ENCODE data around the gene UNC93A.
"Not testable (repeated sequence)": the region's sequence is repeated elsewhere in the genome, so short reads cannot be mapped to it uniquely, and the experiment has no call there.

The UNC93A gene

GRCh38 chr6:167290786-167291622 lies at the start of gene UNC93A:
Gene UNC93A (plus strand): TSS chr6:167291315. CDS start chr6:167291490, 175 bp downstream.
- DNase-seq: no peak

- DNase-seq: not testable (repeated sequence)
Measured at GRCh38 chr6:167241321-167242134, 49.6 kb upstream of the UNC93A start.

DNA sequence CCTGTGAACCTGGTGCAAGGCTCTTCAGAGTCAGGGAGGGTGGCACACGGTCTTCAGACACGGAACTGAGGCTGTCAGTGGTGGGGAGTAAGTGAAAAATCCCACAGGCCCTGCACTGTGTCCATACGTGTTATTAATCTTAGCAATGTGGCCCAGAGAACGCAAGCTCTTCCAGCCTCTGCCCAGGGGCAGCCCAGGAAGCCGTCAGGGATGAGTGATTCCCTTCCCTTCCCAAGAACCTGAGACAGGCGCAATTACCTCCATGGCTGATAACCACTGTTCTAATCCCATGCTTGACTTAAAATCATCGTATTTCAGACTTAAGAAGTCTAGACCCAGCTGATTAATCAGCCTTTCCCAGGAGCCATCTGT lies 49.0 kb upstream of the UNC93A start:
- not testable (repeated sequence) for DNase-seq

- not testable (repeated sequence) for DNase-seq
Measured at GRCh38 chr6:167242511-167243051, 48.5 kb upstream of the UNC93A start.

GRCh38 chr6:167244064-167244960 lies 46.8 kb upstream of the UNC93A start:
- no peak for DNase-seq

DNA sequence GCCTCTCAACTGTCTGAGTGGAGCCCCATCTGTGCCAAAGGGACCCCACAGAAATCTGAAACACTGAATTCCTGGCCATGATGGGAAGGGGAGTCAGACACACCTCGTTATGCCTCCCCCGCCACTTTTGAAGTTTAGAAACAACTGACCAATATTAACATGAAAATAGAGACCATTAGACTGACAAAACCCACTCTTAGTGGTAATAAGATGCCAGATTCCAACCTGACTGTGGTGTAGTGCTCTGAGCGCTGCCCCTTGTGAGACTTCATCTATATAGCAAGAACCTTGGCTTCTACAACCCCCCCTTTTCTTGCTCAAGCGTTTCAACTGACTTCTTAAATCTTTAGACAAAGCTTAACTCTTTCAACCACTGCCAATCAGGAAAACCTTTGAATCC lies 46.1 kb upstream of the UNC93A start:
- DNase-seq: no peak

- no peak for DNase-seq
Measured at GRCh38 chr6:167245591-167245990, 45.5 kb upstream of the UNC93A start.

- no peak for DNase-seq
Measured at GRCh38 chr6:167247814-167248595, 43.1 kb upstream of the UNC93A start.

DNA sequence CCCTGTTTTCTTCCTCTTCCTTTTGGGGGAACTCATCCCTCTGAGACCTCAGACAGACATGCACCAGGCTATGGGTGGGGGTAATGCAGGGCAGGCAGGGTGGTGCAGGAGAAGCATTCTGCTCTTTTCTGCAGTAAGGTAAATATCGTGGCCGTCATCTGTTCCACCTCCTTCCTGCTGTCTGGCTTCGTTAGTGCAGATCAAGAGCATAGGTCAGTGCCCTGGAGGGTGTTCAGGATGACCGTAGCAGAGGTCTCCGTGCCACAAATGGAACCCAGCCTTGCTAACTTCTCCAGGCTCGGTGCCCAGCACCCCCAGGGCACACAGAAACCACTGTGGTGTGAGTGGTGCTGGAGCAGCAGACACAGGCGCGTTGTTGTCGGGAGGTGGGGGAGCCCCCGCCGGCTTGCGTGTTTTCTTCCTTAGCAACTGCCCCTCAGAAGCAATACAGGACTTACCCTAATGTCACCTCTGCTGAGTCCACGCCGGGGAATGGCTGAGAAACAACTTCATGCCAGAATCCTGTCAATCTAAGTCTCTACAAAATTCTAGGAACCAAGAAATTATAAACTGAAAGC lies 42.1 kb upstream of the UNC93A start:
- not testable (repeated sequence) for DNase-seq

DNA sequence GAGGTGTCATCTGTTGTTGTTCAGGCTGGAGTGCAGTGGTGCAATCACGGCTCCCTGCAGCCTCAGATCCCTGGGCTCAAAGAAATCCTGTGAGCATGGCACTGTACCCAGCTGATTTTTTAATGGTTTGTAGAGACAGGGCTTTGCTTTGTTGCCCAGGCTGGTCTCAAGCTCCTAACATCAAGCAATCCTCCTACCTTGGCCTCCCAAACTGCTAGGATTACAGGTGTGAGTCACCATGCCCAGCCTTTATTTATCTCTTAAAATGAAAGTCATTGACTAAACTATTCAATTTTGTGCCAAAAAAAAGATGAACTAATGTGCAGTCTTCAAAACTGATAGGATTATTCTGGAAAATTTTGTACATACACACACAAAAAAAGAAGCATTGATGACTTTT lies 38.8 kb upstream of the UNC93A start:
- no peak for DNase-seq

DNA sequence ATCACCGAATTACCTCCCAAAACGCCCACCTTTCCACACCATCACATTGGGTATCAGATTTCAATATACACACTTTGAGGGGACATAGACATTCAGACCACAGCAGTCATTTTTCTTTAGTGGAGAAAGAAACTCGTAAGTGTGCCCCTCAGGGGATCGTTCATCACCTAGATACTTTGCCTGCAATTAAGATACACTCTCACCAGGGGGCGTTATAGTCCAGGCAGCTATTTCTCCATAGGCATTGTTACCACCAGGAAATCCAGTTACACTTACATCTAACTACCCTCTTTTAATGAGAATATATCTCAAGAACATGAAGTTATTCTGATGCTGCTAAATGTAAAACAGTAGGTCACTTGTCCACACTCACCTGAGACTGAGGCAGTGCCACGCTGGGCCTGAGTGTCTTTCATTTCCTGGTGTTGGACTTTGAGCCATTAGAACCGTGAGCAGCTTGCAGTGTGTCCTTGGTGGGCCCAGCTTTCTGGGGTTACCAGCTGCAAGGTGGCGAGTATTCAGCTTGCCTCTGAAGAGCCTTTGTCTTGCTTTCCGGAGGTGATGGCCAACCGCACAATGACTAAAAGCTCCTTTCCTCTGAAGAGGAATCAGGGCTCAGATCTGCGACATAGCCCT lies 35.1 kb upstream of the UNC93A start:
- DNase-seq: no peak

- no peak for DNase-seq
Measured at GRCh38 chr6:167258646-167259045, 32.5 kb upstream of the UNC93A start.

GRCh38 chr6:167266057-167266829 lies 24.9 kb upstream of the UNC93A start:
- DNase-seq: not testable (repeated sequence)

GRCh38 chr6:167266830-167267555 lies 24.1 kb upstream of the UNC93A start:
- no peak for DNase-seq

DNA sequence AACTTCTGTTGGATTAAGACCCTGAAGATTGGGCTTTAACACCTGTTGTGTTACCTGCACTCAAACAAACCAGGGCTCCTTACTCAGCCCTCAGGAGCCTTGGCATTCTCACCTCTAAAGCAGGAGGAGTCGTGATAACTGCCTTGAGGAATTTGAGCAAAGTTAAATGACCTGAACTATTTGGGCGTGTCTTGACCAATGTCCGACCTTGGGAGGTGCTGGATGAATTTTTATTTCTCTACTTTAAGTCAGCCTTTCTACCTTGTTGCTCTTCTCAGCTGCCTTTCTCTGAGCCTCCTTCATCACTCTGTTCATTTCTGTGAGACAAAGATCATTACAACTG lies 23.6 kb upstream of the UNC93A start:
- not testable (repeated sequence) for DNase-seq

DNA sequence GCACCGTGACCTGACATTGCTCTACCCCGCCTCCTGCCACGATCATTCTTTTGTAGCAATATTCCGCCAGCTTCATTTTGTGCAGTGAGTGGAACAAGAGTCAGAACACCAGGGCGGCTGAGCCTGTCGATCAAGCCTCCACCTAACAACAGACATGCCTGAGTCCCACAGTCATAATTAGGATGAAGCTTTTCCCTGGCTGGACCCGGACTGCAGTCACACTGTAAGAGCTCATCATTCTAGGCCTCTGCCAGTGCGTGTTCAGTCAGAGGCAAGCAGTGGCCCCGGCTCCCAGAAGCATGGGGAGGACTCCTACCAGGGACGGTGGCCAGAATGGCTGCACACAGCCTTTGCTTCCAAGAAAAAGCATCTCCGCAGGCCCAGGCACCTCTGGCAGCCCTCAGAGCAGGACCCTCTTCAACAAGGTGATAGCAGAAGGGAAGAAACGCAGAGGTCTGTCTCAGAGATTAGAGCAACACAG lies 23.2 kb upstream of the UNC93A start:
- DNase-seq: no peak

- no peak for DNase-seq
Measured at GRCh38 chr6:167268683-167269280, 22.3 kb upstream of the UNC93A start.

- no peak for DNase-seq
Measured at GRCh38 chr6:167270499-167271311, 20.4 kb upstream of the UNC93A start.

Measured in CD4-positive, alpha-beta T cell treated with Interleukin-4 for 1 hour (primary cell).